ENCODE data around the gene CNOT2. TPM values are rescaled to one million over a fixed set of nuclear protein-coding genes. Genes with fewer than 3 reads are reported as not detected.
"Not testable (repeated sequence)": the region's sequence is repeated elsewhere in the genome, so short reads cannot be mapped to it uniquely, and the experiment has no call there.

CNOT2 gene
- total RNA-seq, 1 experiment from 2014 or later, result 84.6 TPM

DNA sequence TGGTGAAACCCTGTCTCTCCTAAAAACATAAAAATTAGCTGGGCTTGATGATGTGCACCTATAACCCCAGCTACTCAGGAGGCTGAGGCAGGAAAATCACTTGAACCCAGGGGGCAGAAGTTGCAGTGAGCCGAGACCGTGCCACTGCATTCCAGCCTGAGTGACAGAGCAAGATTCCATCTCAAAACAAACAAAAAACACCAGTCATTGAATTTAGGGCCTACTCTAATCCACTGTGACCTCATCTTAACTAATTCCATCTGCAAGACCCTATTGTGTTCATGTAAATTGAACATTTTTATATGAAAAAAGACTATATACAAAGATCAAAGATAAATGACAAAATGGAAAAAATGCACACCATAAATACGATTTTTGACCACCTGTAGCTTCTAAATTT is 140.7 kb downstream of the CNOT2 start:
- DNase-seq (ENCODE audit: low read depth, low spot score), result no peak
- in situ Hi-C loops (cut with HindIII; ENCODE audit: low pct_unique_long_range_greater_than_20kb, low sequenced_read_pairs), result no loop called here

- DNase-seq (ENCODE audit: low read depth, low spot score), result no peak
- in situ Hi-C loops (cut with HindIII; ENCODE audit: low pct_unique_long_range_greater_than_20kb, low sequenced_read_pairs), result no loop called here
These were observed 143.5 kb downstream of the CNOT2 start for GRCh38 chr12:70386771-70387170.

GRCh38 chr12:70389678-70390077 is 146.4 kb downstream of the CNOT2 start:
- in situ Hi-C loops (cut with HindIII; ENCODE audit: low pct_unique_long_range_greater_than_20kb, low sequenced_read_pairs), result no loop called here

GRCh38 chr12:70392631-70393030 is 149.4 kb downstream of the CNOT2 start:
- DNase-seq (ENCODE audit: low read depth, low spot score); in situ Hi-C loops (cut with HindIII; ENCODE audit: low pct_unique_long_range_greater_than_20kb, low sequenced_read_pairs): not testable (repeated sequence)

More at GRCh38 chr12:70389678-70390077, 146.4 kb downstream of the CNOT2 start:
- no peak for DNase-seq (ENCODE audit: low read depth, low spot score)

- no peak for DNase-seq (ENCODE audit: low read depth, low spot score)
- in situ Hi-C loops (cut with HindIII; ENCODE audit: low pct_unique_long_range_greater_than_20kb, low sequenced_read_pairs), result no loop called here
These were observed 150.7 kb downstream of the CNOT2 start for GRCh38 chr12:70393787-70394499.

DNA sequence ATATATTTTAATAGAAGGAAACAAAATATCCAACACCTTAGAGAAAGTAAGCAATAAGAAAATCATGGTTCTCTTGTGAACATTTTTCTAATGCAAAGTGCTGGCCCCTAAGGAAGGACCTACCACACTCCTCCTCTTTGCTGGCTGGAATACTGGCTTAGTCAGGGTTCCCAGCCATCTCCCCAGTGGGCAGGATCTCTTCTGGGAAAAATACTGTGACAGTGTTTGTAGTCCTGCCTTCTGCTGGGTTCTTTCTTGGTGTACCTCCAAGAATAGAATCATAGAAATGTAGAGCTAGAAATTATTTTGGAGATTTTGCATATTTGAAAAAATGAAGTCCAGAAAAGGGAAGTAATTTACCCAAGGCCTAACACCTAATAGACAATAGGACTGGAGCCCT is 154.8 kb downstream of the CNOT2 start:
- in situ Hi-C loops (cut with HindIII; ENCODE audit: low pct_unique_long_range_greater_than_20kb, low sequenced_read_pairs), result no loop called here
- DNase-seq (ENCODE audit: low read depth, low spot score), result no peak

DNA sequence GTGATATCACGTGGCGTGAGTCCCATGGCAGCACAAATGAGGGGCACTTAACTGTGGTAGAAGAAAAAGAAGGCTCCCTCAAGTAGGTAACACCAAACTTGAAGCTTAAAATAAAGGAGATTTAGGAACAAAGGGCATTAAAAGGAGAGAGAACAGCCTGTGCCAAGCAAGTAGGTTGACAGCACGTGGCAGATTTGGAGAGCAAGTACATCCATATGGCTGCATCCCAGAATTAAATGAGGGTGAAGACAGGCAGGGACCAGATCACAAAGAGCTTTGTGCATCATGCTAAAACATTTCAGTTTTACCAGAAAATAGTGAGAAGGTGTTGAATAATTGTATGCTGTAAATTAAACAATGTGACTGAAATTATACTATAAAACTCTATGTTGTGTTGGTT is 155.6 kb downstream of the CNOT2 start:
- in situ Hi-C loops (cut with HindIII; ENCODE audit: low pct_unique_long_range_greater_than_20kb, low sequenced_read_pairs), result no loop called here
- no peak for DNase-seq (ENCODE audit: low read depth, low spot score)

- no peak for DNase-seq (ENCODE audit: low read depth, low spot score)
- in situ Hi-C loops (cut with HindIII; ENCODE audit: low pct_unique_long_range_greater_than_20kb, low sequenced_read_pairs), result no loop called here
These were observed 156.1 kb downstream of the CNOT2 start for GRCh38 chr12:70399311-70399710.

- in situ Hi-C loops (cut with HindIII; ENCODE audit: low pct_unique_long_range_greater_than_20kb, low sequenced_read_pairs), result no loop called here
- DNase-seq (ENCODE audit: low read depth, low spot score), result no peak
These were observed 156.9 kb downstream of the CNOT2 start for GRCh38 chr12:70400124-70400523.

DNA sequence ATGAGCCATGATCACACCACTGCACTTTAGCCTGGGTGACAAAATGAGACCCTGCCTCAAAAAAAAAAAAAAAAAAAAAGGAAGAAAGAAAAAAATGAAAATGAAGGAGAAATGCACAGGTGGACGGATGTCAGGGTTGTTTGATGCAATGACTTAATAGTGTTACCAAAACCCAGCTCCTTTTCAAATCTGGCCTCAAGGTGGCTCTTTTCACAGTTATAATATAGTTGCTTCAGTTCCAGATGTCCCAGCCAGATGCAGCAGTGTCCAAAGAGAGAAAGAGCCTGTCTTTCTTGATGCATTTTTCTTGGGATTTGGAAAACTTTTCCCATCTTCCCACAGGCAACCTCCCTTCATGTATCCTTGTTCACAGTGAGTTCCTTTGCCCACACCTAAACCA is 159.4 kb downstream of the CNOT2 start:
- in situ Hi-C loops (cut with HindIII; ENCODE audit: low pct_unique_long_range_greater_than_20kb, low sequenced_read_pairs), result no loop called here
- peak; percentile 24 for DNase-seq (ENCODE audit: low read depth, low spot score)

- DNase-seq (ENCODE audit: low read depth, low spot score), result no peak
- in situ Hi-C loops (cut with HindIII; ENCODE audit: low pct_unique_long_range_greater_than_20kb, low sequenced_read_pairs), result no loop called here
These were observed 160.6 kb downstream of the CNOT2 start for GRCh38 chr12:70403826-70404225.

Other genes starting within 250 kb of the CNOT2 start
- 0.32 and 0.43 TPM in 2 replicates for gene KCNMB4, start 122.9 kb downstream of the CNOT2 start, total RNA-seq (2014; rRNA removed; shearing (Covaris generic))

Data from SK-MEL-5 (cell line).